Neuronal stem cell (in vitro differentiated cells): ENCODE measurements around the gene SLC22A15.

Experiments used
- DNase-seq: peaks from one replicate; pipeline ENCODE4 v3.0.0-alpha.2; 2013; ENCODE audit warnings: low spot score
- H2AFZ ChIP-seq: one replicate; pipeline ENCODE4 v1.6.1; 2013; ENCODE audit warnings: mild to moderate bottlenecking, low read length, inconsistent platforms
- H2AK5ac ChIP-seq: 2 replicates; pipeline ENCODE4 v1.6.1; 2013; ENCODE audit warnings: low read depth, mild to moderate bottlenecking, inconsistent platforms, low read length, moderate library complexity, mixed read lengths
- H2BK120ac ChIP-seq: 2 replicates; pipeline ENCODE4 v1.6.1; 2013; ENCODE audit warnings: low read depth, mild to moderate bottlenecking, inconsistent platforms, low read length, moderate library complexity, mixed read lengths
- H2BK12ac ChIP-seq: one replicate; pipeline ENCODE4 v1.6.1; 2013; ENCODE audit warnings: low read length, inconsistent platforms
- H2BK15ac ChIP-seq: 2 replicates; pipeline ENCODE4 v1.6.1; 2013; ENCODE audit warnings: mild to moderate bottlenecking, low read length, inconsistent platforms, mixed read lengths
- H2BK5ac ChIP-seq: one replicate; pipeline ENCODE4 v1.6.1; 2013; ENCODE audit warnings: inconsistent platforms, mild to moderate bottlenecking, low read length, moderate library complexity
- H3K14ac ChIP-seq: one replicate; pipeline ENCODE4 v1.6.1; 2013; ENCODE audit warnings: low read length, inconsistent platforms
- H3K18ac ChIP-seq: 2 replicates; pipeline ENCODE4 v1.6.1; 2013; ENCODE audit warnings: low read length, inconsistent platforms
- H3K23ac ChIP-seq: 2 replicates; pipeline ENCODE4 v1.6.1; 2013; ENCODE audit warnings: low read depth, mild to moderate bottlenecking, mixed read lengths, low read length, inconsistent platforms; ENCODE audit not compliant: poor library complexity
- H3K27ac ChIP-seq: replicated peaks from 3 replicates; pipeline ENCODE4 v1.5.1; 2013; ENCODE audit warnings: low read length, inconsistent platforms
- H3K27me3 ChIP-seq, 3 experiments: 2 replicates each; pipeline ENCODE4 v1.6.1; 2013; ENCODE audit warnings: low read length in 3 of 3, mild to moderate bottlenecking in 2 of 3, inconsistent platforms in 1 of 3, low read depth in 1 of 3, mixed read lengths in 1 of 3, moderate library complexity in 1 of 3; ENCODE audit not compliant: control insufficient read depth in 3 of 3, insufficient read depth in 3 of 3
- H3K36me3 ChIP-seq, 2 donors: replicated peaks in 1 of 2; 2 replicates each; pipeline ENCODE4 v1.6.1; 2013; ENCODE audit warnings: low read length in 2 of 2; ENCODE audit not compliant: control insufficient read depth in 2 of 2, insufficient read depth in 2 of 2
- H3K4ac ChIP-seq: 2 replicates; pipeline ENCODE4 v1.6.1; 2013; ENCODE audit warnings: inconsistent platforms, mild to moderate bottlenecking, low read length, moderate library complexity
- H3K4me1 ChIP-seq, 2 donors: 1 replicate in 1 of 2; 2 replicates in 1 of 2; pipeline ENCODE4 v1.6.1; 2013; ENCODE audit warnings: low read length in 2 of 2, low read depth in 1 of 2; ENCODE audit not compliant: control insufficient read depth in 2 of 2, insufficient read depth in 1 of 2
- H3K4me2 ChIP-seq: one replicate; pipeline ENCODE4 v1.6.1; 2013; ENCODE audit warnings: mild to moderate bottlenecking, low read length, inconsistent platforms; ENCODE audit not compliant: insufficient read depth, poor library complexity, severe bottlenecking
- H3K4me3 ChIP-seq, 2 donors: 2 replicates each; pipeline ENCODE4 v1.5.1; 2013; ENCODE audit warnings: low read length in 2 of 2, mild to moderate bottlenecking in 2 of 2, inconsistent platforms in 1 of 2, moderate library complexity in 1 of 2
- H3K79me1 ChIP-seq: one replicate; pipeline ENCODE4 v1.6.1; 2013; ENCODE audit warnings: low read depth, mild to moderate bottlenecking, inconsistent platforms, low read length, moderate library complexity
- H3K9ac ChIP-seq: one replicate; pipeline ENCODE4 v1.6.1; 2013; ENCODE audit warnings: mild to moderate bottlenecking, low read depth, low read length, inconsistent platforms; ENCODE audit not compliant: poor library complexity
- H3K9me3 ChIP-seq, 2 donors: replicated peaks in 1 of 2; 2 replicates each; pipeline versions ENCODE3 to v1.6.1; 2013; ENCODE audit warnings: low read length in 2 of 2, mild to moderate bottlenecking in 2 of 2, inconsistent platforms in 1 of 2, low read depth in 1 of 2, mixed read lengths in 1 of 2, moderate library complexity in 1 of 2; ENCODE audit not compliant: control insufficient read depth in 2 of 2, insufficient read depth in 1 of 2
- H4K8ac ChIP-seq: one replicate; pipeline ENCODE4 v1.6.1; 2013; ENCODE audit warnings: low read depth, mild to moderate bottlenecking, inconsistent platforms, low read length, moderate library complexity
- H4K91ac ChIP-seq: one replicate; pipeline ENCODE4 v1.6.1; 2013; ENCODE audit warnings: low read length, low read depth, mild to moderate bottlenecking, inconsistent platforms; ENCODE audit not compliant: poor library complexity
- WGBS, 2 donors: extraction: QIAGEN DNeasy Blood & Tissue Kit; methylation state at CpG; one replicate each; pipeline ENCODE4 v1.1.7; 2013; ENCODE audit warnings: missing lambda C conversion rate in 2 of 2, mixed read lengths in 1 of 2; ENCODE audit not compliant: insufficient read length in 2 of 2, insufficient replicate concordance in 1 of 2; ENCODE audit errors: extremely low coverage in 2 of 2; 5-methylcytosine and 5-hydroxymethylcytosine counted together

The SLC22A15 gene

DNA sequence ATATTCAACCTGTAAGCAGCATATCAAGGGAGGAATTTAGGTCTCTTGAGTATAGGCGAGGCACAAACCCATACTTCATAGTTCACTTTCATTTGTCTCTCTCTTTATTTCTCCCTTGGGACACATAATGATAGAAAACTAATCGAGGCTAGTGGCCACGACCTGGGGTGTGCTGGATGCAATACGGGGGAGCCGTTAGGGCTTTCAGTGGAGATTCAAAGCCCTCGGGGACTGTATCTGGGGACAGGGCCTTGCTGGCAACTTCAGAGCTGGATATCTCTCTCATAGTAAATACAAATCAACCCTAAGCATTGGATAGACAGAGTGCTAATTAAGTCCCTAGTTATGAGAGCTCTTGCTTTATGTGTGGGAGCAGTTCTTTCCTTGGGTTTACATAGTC is 36.9 kb upstream of the SLC22A15 start:
- Histone ChIP-seq H4K8ac (no peak overlapping the region), H3K4me1 (no peaks in the 10 kb centered on the region), H3K79me1 (no peaks in the 10 kb centered on the region), H4K91ac (no peak overlapping the region), H3K23ac (no peak overlapping the region), H3K18ac (no peak overlapping the region), H3K27me3 (no peaks in the 10 kb centered on the region), H2BK120ac (no peak overlapping the region), H3K4ac (no peak overlapping the region), H3K14ac (no peak overlapping the region), H3K4me3 (no peak overlapping the region), H2BK5ac (no peak overlapping the region), H3K4me2 (no peak overlapping the region), H2BK12ac (no peak overlapping the region), H2BK15ac (no peak overlapping the region), H3K27ac (no peak overlapping the region), H3K9ac (no peak overlapping the region), H2AK5ac (no peak overlapping the region), H2AFZ (no peak overlapping the region), H3K9me3 (peaks cover 0 to 2% of the 10 kb centered on the region in 2 donors), H3K36me3 (no peaks in the 10 kb centered on the region)
- DNase-seq, result no peak
- WGBS, 2 donors, result no CpG with 5 or more reads among the region's 6 CpGs

DNA sequence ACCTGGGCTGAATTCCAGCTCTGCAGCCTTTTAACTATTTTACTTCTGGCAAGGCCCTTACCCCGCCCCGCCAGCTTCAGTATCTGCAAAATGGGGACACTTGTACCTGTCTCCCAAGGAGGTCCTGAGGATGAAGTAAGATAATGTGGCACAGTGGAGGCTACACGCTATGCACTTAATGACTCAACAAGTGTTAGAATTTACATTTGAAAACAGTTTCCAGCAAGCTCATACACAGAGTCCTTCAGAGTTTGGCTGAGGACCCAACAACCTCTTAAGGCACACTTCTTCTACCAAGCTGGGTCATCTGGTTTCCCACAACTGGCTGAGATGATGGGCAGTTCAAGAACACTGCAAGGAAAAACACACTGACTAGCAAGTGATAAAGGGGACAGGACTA is 30.2 kb upstream of the SLC22A15 start:
- no peak overlapping the region for H3K4me2 ChIP-seq
- no peak overlapping the region for H3K4ac ChIP-seq
- H4K8ac ChIP-seq, result no peak overlapping the region
- H3K14ac ChIP-seq, result no peak overlapping the region
- H3K4me1 ChIP-seq, result no peaks in the 10 kb centered on the region
- H2BK15ac ChIP-seq, result no peak overlapping the region
- H4K91ac ChIP-seq, result no peak overlapping the region
- H3K4me3 ChIP-seq, result no peak overlapping the region
- no peak overlapping the region for H3K18ac ChIP-seq
- H2BK120ac ChIP-seq, result no peak overlapping the region
- no peak overlapping the region for H2BK5ac ChIP-seq
- no peaks in the 10 kb centered on the region for H3K79me1 ChIP-seq
- no peaks in the 10 kb centered on the region for H3K27me3 ChIP-seq
- no peak overlapping the region for H2AK5ac ChIP-seq
- no peak overlapping the region for H3K9ac ChIP-seq
- H3K36me3 ChIP-seq, result no peaks in the 10 kb centered on the region
- DNase-seq, result no peak
- WGBS, 2 donors, result no CpG with 5 or more reads among the region's 3 CpGs
- H2AFZ ChIP-seq, result no peak overlapping the region
- H3K27ac ChIP-seq, result no peak overlapping the region
- H2BK12ac ChIP-seq, result no peak overlapping the region
- no peaks in the 10 kb centered on the region for H3K9me3 ChIP-seq
- no peak overlapping the region for H3K23ac ChIP-seq

DNA sequence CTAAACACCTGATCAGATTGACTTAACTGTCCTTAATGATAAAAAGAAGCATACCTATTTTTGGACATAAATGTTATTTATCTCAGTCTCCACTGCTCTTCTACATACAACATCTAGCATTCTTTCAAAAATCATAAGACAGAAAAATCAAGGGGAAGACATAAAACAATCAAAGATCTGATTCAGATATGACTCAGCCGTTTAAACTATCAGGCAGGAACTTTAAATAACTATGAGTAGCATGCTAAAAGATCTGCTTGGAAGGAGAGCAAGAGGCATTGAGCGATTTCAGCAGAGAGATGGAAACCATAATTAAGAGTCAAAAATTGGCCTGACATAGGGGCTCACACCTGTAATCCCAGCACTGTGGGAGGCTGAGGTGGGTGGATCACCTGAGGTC is 27.2 kb upstream of the SLC22A15 start:
- Histone ChIP-seq H3K79me1 (no peaks in the 10 kb centered on the region), H3K4me3 (no peak overlapping the region), H2BK5ac (no peak overlapping the region), H4K8ac (no peak overlapping the region), H3K18ac (no peak overlapping the region), H3K9ac (no peak overlapping the region), H4K91ac (no peak overlapping the region), H3K9me3 (no peaks in the 10 kb centered on the region), H2AFZ (no peak overlapping the region), H3K27ac (no peak overlapping the region), H3K27me3 (no peaks in the 10 kb centered on the region), H3K36me3 (no peaks in the 10 kb centered on the region), H3K4me1 (no peaks in the 10 kb centered on the region), H2BK12ac (no peak overlapping the region), H3K23ac (no peak overlapping the region), H2AK5ac (no peak overlapping the region), H3K4me2 (no peak overlapping the region), H2BK15ac (no peak overlapping the region), H3K4ac (no peak overlapping the region), H2BK120ac (no peak overlapping the region), H3K14ac (no peak overlapping the region)
- WGBS, 2 donors, result no CpG with 5 or more reads among the region's 2 CpGs
- no peak for DNase-seq

DNA sequence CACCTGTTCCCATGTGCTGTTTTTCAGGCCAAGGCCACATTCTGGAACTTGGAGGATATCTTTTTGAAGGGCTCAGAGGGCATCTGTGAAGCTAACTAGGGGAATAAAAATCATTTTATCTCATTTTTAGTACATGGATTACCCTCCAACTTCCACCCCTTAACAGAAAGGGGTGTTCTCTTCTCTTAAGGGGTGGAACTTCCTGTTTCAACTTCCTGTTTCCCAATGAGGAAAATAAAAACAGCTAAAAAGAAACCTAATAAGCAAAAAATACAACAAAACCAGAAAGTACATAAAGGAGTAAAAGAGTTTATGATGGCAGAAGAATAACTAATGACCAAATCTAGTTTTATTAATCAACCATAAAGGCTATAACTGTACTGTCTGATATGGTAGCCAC is 24.8 kb upstream of the SLC22A15 start:
- Histone ChIP-seq H3K36me3 (no peaks in the 10 kb centered on the region), H3K4me2 (no peak overlapping the region), H4K8ac (no peak overlapping the region), H2AK5ac (no peak overlapping the region), H2BK12ac (no peak overlapping the region), H3K14ac (no peak overlapping the region), H2BK120ac (no peak overlapping the region), H3K4me3 (no peak overlapping the region), H2AFZ (peak overlapping the region; percentile 28), H3K9me3 (no peaks in the 10 kb centered on the region), H3K27ac (no peak overlapping the region), H3K23ac (no peak overlapping the region), H3K18ac (no peak overlapping the region), H3K9ac (no peak overlapping the region), H3K27me3 (no peaks in the 10 kb centered on the region), H2BK5ac (no peak overlapping the region), H3K79me1 (no peaks in the 10 kb centered on the region), H3K4me1 (no peaks in the 10 kb centered on the region), H2BK15ac (no peak overlapping the region), H4K91ac (no peak overlapping the region), H3K4ac (no peak overlapping the region)
- no peak for DNase-seq
